OCI-LY7 (cell line): Measurements from ENCODE around the gene NELFA. TPM values are rescaled to one million over a fixed set of nuclear protein-coding genes. Genes with fewer than 3 reads are reported as not detected.

Source experiments
- BruUV-seq: library from RNA; stranded (reverse); fragments of 400-500 nt; replicated peaks from 2 replicates; lab custom pipeline; 2021; lab: Mats Ljungman, UMichigan
- CTCF ChIA-PET: fragments of 300-600 bp; sonication (Branson Sonifier 250); formaldehyde crosslinking; loops from one replicate; lab custom pipeline; 2022; ENCODE audit warnings: antibody characterized with exemption; ENCODE audit not compliant: unreplicated experiment; lab: Charles Lee
- POLR2A ChIA-PET: fragments of 300-600 bp; sonication (Branson Sonifier 250); formaldehyde crosslinking; loops from one replicate; lab custom pipeline; 2022; ENCODE audit warnings: antibody characterized with exemption; lab: Charles Lee
- DNase-seq: peaks from one replicate; pipeline ENCODE4 v3.0.0-alpha.2; 2015; ENCODE audit warnings: low spot score
- H2AFZ ChIP-seq: fragments of 200-600 bp; sonication (generic), shearing (Covaris generic); 2 replicates; pipeline ENCODE4 v1.6.1; 2014; ENCODE audit warnings: mild to moderate bottlenecking, antibody characterized with exemption, low read length, moderate library complexity
- H3K27ac ChIP-seq: fragments of 200-600 bp; sonication (generic); 2 replicates; pipeline ENCODE4 v1.5.1; 2014; ENCODE audit warnings: mixed run types, low read depth, mild to moderate bottlenecking, moderate library complexity, low read length, inconsistent platforms; ENCODE audit not compliant: poor library complexity, severe bottlenecking
- H3K36me3 ChIP-seq: fragments of 200-600 bp; sonication (generic); 2 replicates; pipeline ENCODE4 v1.6.1; 2014; ENCODE audit warnings: mild to moderate bottlenecking, antibody characterized with exemption, low read length, moderate library complexity, mixed read lengths; ENCODE audit not compliant: insufficient read depth
- H3K4me1 ChIP-seq: fragments of 200-600 bp; sonication (generic); 2 replicates; pipeline ENCODE4 v1.5.1; 2014; ENCODE audit warnings: mild to moderate bottlenecking, low read length; ENCODE audit not compliant: insufficient read depth, poor library complexity, severe bottlenecking
- H3K4me2 ChIP-seq: fragments of 200-600 bp; sonication (generic); 2 replicates; pipeline ENCODE4 v1.6.1; 2014; ENCODE audit warnings: mild to moderate bottlenecking, low read length
- H3K4me3 ChIP-seq: fragments of 200-600 bp; sonication (generic); 2 replicates; pipeline ENCODE4 v1.5.1; 2014; ENCODE audit warnings: mild to moderate bottlenecking, low read depth, low read length; ENCODE audit not compliant: poor library complexity, severe bottlenecking
- H3K79me2 ChIP-seq: fragments of 200-600 bp; sonication (generic); 2 replicates; pipeline ENCODE4 v1.6.1; 2016; ENCODE audit warnings: low read depth, mild to moderate bottlenecking, low read length, moderate library complexity, mixed read lengths; ENCODE audit not compliant: insufficient read depth
- H3K9me2 ChIP-seq: fragments of 200-600 bp; sonication (generic); 2 replicates; pipeline ENCODE4 v1.6.1; 2016; ENCODE audit warnings: mild to moderate bottlenecking, low read length, mixed read lengths; ENCODE audit not compliant: insufficient read depth
- H3K9me3 ChIP-seq: fragments of 200-600 bp; sonication (generic); 2 replicates; pipeline ENCODE4 v1.6.1; 2014; ENCODE audit warnings: mild to moderate bottlenecking, mixed run types, low read length, mixed read lengths
- H4K20me1 ChIP-seq: fragments of 200-600 bp; sonication (generic); 2 replicates; pipeline ENCODE4 v1.6.1; 2014; ENCODE audit warnings: mild to moderate bottlenecking, antibody characterized with exemption, low read length, moderate library complexity, mixed read lengths; ENCODE audit not compliant: insufficient read depth
- CTCF ChIP-seq: fragments of 200-600 bp; sonication (generic); conservative IDR thresholded peaks from 2 replicates; pipeline ENCODE4 v1.5.1; 2014; ENCODE audit warnings: mild to moderate bottlenecking, antibody characterized with exemption, low read length, moderate library complexity, mixed read lengths
- EZH2phosphoT487 ChIP-seq: fragments of 200-600 bp; sonication (generic); IDR thresholded peaks from 2 replicates; pipeline ENCODE4 v1.6.1; 2018; ENCODE audit warnings: low read depth, borderline replicate concordance, mild to moderate bottlenecking, mixed run types, antibody characterized with exemption, low read length, moderate library complexity, mixed read lengths
- intact Hi-C: fragments of 100-400 bp; cut with micrococcal nuclease; formaldehyde crosslinking; loops from one replicate; pipeline ENCODE4 v1.10.0; 2022; ENCODE audit not compliant: unreplicated experiment
- total RNA-seq, 2 experiments: library from RNA; depleted of rRNA in 1 of 2; stranded (reverse); fragments of >200 nt in 1 of 2; shearing (Covaris generic) in 1 of 2; gene quantifications; 2 replicates each; pipeline ENCODE4 v1.2.3, GENCODE V29; 2014 to 2022

The NELFA gene
- total RNA-seq, 2 experiments from 2014 or later = 45.5 to 45.7 TPM

GRCh38 chr4:1990676-1991075 is 18.1 kb downstream of the NELFA start:
- no TSS peak for BruUV-seq
- Histone ChIP-seq H3K4me3 (no peak overlapping the region), H3K36me3 (peaks cover 73% of the 10 kb centered on the region), H3K4me1 (no peaks in the 10 kb centered on the region), H4K20me1 (no peaks in the 10 kb centered on the region), H2AFZ (no peak overlapping the region), H3K27ac (no peak overlapping the region), H3K4me2 (no peak overlapping the region), H3K9me3 (no peaks in the 10 kb centered on the region), H3K9me2 (no peaks in the 10 kb centered on the region), H3K79me2 (peaks cover 18% of the 10 kb centered on the region)
- TF ChIP-seq CTCF (no peak), EZH2phosphoT487 (no peak)
- POLR2A ChIA-PET = no interaction called here
- no peak for DNase-seq
- CTCF ChIA-PET = no interaction called here
- intact Hi-C loops = no loop called here

DNA sequence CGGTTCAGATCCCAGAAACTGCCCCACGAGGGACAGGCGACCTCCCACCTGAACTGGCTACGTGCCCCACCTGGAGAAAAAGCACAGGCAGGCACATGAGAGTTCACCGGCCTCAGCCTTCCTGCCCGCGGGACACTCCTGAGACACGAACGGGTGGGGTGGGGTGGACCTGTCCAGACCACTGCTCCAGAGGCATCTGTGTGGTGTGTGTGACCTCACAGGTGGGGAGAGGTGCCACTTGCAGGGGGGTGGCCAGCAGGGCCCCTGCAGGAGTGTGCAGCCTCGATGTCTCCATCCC is 18.5 kb downstream of the NELFA start:
- intact Hi-C loops = no loop called here
- TF ChIP-seq CTCF (no peak), EZH2phosphoT487 (no peak)
- H3K4me1 ChIP-seq = no peaks in the 10 kb centered on the region
- no peaks in the 10 kb centered on the region for H3K9me2 ChIP-seq
- H3K79me2 ChIP-seq = peaks cover 14% of the 10 kb centered on the region
- H3K9me3 ChIP-seq = no peaks in the 10 kb centered on the region
- no peaks in the 10 kb centered on the region for H4K20me1 ChIP-seq
- DNase-seq = no peak
- CTCF ChIA-PET = no interaction called here
- no peak overlapping the region for H3K4me3 ChIP-seq
- POLR2A ChIA-PET = no interaction called here
- H3K4me2 ChIP-seq = no peak overlapping the region
- H3K27ac ChIP-seq = no peak overlapping the region
- BruUV-seq = no TSS peak
- H2AFZ ChIP-seq = no peak overlapping the region
- peaks cover 73% of the 10 kb centered on the region for H3K36me3 ChIP-seq

- Histone ChIP-seq H3K79me2 (peaks cover 8% of the 10 kb centered on the region; the same call in 1 of the 2 replicates), H3K4me2 (no peak overlapping the region), H4K20me1 (no peaks in the 10 kb centered on the region), H3K4me1 (no peaks in the 10 kb centered on the region), H3K9me3 (no peaks in the 10 kb centered on the region), H3K36me3 (peaks cover 72% of the 10 kb centered on the region), H3K9me2 (no peaks in the 10 kb centered on the region), H3K4me3 (no peak overlapping the region), H2AFZ (no peak overlapping the region), H3K27ac (no peak overlapping the region)
- ChIA-PET CTCF (no interaction called here), POLR2A (no interaction called here)
- TF ChIP-seq CTCF = no peak
- BruUV-seq = no TSS peak
- intact Hi-C loops = no loop called here
- DNase-seq = no peak
Observed at GRCh38 chr4:1989533-1990347, 19.0 kb downstream of the NELFA start.
